ENCODE measurements around the gene METTL8.

Gene METTL8, protein sequence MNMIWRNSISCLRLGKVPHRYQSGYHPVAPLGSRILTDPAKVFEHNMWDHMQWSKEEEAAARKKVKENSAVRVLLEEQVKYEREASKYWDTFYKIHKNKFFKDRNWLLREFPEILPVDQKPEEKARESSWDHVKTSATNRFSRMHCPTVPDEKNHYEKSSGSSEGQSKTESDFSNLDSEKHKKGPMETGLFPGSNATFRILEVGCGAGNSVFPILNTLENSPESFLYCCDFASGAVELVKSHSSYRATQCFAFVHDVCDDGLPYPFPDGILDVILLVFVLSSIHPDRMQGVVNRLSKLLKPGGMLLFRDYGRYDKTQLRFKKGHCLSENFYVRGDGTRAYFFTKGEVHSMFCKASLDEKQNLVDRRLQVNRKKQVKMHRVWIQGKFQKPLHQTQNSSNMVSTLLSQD

DNA sequence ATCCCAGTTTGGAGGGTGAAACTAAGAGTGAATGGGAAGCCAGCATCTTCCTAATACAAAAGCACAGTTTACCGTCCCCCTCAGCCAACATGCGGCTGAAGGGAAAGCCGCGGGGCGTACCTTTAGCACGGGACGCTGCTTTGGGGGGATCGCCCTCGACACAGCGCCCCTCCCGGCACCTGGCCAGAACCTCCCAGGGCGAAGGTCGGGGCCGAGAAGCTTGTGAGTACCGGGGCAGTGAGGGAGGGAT is at the start of gene METTL8:
METTL8 (minus strand) TSS at position 228 of the 250 bp plus-strand sequence. CDS start 41,805 bp downstream, outside the sequence.
- Mint-ChIP-seq H3K27me3 (no peaks in the 10 kb centered on the region), H3K36me3 (peaks cover 23% of the 10 kb centered on the region), H3K27ac (peak within 1 kb of the TSS; percentile 99), H3K4me3 (peak within 1 kb of the TSS; percentile 98), H3K4me1 (ENCODE audit: low read depth) (peaks cover 52% of the 10 kb centered on the region), H3K9me3 (ENCODE audit: low read depth) (no peaks in the 10 kb centered on the region)

DNA sequence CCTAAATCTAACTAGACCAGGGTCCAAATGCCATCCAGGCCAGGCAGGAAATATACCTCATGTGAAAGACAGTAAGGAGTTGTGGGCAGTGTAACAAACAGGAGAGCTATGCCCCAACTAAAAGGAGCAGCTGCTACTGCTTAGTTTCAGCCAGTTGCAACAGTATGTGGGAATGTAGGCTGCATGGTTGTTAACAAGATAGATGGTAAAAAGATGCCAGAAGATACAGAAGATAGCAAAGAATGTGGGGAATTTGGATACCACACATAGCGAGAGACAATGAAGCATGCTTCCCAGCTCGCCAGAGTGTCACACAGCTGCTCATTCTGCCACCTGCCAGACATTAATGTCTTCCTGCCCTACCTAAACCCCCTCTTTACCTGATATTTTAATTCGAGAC is 49.1 kb upstream of the METTL8 start:
- Mint-ChIP-seq H3K4me3 (no peak overlapping the region), H3K27me3 (no peaks in the 10 kb centered on the region), H3K4me1 (ENCODE audit: low read depth) (peaks cover 10% of the 10 kb centered on the region), H3K27ac (no peak overlapping the region), H3K9me3 (ENCODE audit: low read depth) (peaks cover 1% of the 10 kb centered on the region), H3K36me3 (peaks cover 24% of the 10 kb centered on the region)

DNA sequence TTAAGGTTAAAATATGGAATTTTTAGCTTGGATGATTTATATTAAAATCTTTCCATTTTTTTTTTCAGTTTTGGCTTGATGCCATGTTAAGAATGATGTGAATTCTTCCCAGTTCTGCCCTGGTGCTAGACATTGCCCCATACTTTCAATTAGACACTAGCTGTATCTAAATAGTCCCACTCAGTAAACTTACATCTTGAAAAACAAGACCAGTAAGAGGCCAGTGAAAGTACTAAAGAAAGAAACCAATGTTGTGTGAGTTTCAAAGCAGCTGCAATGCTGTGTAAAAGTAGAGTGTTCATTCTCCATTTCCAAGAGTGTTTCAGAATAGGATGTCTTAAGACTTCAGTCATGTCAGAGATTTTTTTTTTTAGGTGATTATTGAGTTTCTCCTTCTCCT is 48.5 kb upstream of the METTL8 start:
- no peaks in the 10 kb centered on the region for H3K9me3 Mint-ChIP-seq (ENCODE audit: low read depth)
- H3K27ac Mint-ChIP-seq = no peak overlapping the region
- no peaks in the 10 kb centered on the region for H3K27me3 Mint-ChIP-seq
- peaks cover 10% of the 10 kb centered on the region for H3K4me1 Mint-ChIP-seq (ENCODE audit: low read depth)
- H3K4me3 Mint-ChIP-seq = no peak overlapping the region
- peaks cover 22% of the 10 kb centered on the region for H3K36me3 Mint-ChIP-seq

DNA sequence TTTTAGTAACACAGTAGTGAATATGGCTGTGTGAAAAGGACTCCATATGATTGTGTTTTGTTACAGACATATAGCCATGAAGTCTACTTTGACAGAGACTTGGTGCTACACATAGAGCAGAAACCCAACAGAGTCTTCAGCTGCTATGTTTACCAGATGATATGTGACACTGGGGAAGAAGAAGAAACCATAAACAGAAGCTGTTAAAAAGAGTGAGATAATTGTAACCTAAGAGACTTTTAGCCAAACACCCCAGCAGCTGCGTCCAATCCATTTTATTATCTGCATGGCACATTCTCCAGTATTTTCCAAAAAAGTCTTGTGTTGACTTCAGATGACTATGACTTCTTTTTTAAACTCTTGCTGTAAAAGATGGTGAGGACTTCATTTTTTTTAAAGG is 47.1 kb upstream of the METTL8 start:
- H3K27me3 Mint-ChIP-seq = no peaks in the 10 kb centered on the region
- peaks cover 12% of the 10 kb centered on the region for H3K36me3 Mint-ChIP-seq
- no peaks in the 10 kb centered on the region for H3K9me3 Mint-ChIP-seq (ENCODE audit: low read depth)
- no peak overlapping the region for H3K4me3 Mint-ChIP-seq
- H3K4me1 Mint-ChIP-seq (ENCODE audit: low read depth) = peaks cover 10% of the 10 kb centered on the region
- H3K27ac Mint-ChIP-seq = no peak overlapping the region

DNA sequence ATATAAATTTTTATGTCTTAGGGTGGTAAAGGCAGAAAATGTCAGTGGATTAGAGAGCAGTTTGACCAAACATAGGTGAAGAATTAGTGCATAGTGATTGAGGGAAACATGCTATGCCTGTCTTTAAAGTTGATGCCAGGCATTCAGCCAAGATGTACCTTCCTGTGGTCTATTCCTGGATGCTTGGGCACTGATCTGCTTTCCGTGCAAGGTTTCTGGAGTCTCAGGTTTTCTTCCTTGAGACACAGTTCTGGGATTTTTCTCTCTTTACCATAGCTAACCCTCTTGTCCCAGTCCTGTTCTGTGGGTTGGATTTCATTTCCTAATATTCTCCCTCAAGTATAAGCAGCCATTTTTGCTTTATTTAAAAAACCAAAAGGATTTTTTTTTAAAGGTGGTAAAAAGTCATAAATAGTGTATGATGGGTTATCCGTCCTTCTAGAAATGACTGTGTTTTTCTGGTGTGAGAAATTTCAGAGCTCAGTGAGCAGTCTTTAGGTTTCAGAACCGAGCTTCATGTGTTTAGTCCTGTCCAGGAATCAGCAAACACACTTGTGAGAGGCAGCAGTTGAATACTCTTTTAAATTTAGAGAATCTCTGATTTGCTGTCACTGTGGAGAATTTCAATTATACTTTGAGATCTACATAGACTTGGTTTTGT is 45.5 kb upstream of the METTL8 start:
- Mint-ChIP-seq H3K4me1 (ENCODE audit: low read depth) (peaks cover 2% of the 10 kb centered on the region), H3K27me3 (no peaks in the 10 kb centered on the region)

DNA sequence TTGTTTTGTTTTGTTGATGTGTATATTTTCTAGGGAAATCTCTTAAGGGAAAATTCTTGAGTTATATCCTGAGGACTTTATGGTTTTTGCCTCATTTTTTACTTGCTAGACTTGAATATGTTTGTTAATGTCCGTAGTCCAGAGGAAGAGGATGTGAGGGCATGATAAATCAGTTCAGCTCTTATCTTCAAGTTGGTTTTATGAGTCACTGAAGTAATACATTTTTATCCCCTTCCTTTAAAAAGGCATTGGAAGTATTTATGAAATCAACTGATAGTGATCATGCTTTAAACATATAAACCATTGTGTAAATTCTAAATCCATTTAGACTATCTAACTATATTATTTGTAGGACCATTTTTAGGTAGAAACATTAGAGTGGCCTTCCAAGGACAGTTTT is 44.6 kb upstream of the METTL8 start:
- no peaks in the 10 kb centered on the region for H3K27me3 Mint-ChIP-seq
- peaks cover 3% of the 10 kb centered on the region for H3K4me1 Mint-ChIP-seq (ENCODE audit: low read depth)
- peaks cover 16% of the 10 kb centered on the region for H3K36me3 Mint-ChIP-seq
- H3K27ac Mint-ChIP-seq = no peak overlapping the region
- no peaks in the 10 kb centered on the region for H3K9me3 Mint-ChIP-seq (ENCODE audit: low read depth)
- H3K4me3 Mint-ChIP-seq = no peak overlapping the region

More for the DNA sequence above, 45.5 kb upstream of the METTL8 start:
- Mint-ChIP-seq H3K9me3 (ENCODE audit: low read depth) (no peaks in the 10 kb centered on the region), H3K27ac (no peak overlapping the region), H3K36me3 (peaks cover 14% of the 10 kb centered on the region), H3K4me3 (no peak overlapping the region)

DNA sequence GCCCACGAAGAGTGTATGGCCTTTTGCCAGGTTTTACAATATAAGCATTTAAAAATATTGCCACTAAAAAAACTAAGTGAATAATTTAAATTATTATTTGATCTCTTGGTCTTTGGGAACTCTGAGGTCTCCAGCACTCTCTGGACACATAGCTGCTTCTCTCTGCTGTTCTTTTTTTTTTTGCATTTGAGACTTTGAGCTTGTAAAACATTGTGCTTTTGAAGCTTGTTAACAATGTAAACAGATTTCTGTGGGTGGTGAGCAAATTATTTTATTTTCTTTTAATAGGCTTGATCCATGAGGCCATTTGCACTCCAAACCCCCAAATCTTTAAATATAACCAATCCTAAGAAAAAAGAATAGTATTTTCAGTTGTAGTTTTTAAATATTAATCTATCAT is 42.2 kb upstream of the METTL8 start:
- H3K36me3 Mint-ChIP-seq = peaks cover 13% of the 10 kb centered on the region
- H3K4me1 Mint-ChIP-seq (ENCODE audit: low read depth) = peaks cover 3% of the 10 kb centered on the region
- no peaks in the 10 kb centered on the region for H3K9me3 Mint-ChIP-seq (ENCODE audit: low read depth)
- H3K27ac Mint-ChIP-seq = no peak overlapping the region
- no peak overlapping the region for H3K4me3 Mint-ChIP-seq
- H3K27me3 Mint-ChIP-seq = no peaks in the 10 kb centered on the region

DNA sequence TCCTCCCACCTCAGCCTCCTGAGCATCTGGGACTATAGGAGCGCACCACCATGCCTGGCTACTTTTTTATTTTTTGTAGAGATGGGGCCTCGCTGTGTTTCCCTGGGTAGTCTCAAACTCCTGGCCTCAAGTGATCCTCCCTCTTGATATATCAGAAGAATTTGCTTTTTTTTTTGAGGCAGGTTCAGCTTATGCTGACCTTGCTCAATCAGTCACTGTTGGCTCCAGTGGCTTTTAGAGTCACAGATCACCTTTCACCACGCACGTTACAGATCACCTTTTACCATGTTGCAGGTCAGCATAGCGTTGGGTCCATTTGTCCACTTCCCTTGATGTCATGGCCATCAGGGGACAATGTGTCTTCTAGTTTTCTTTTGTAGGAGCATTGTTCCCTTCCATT is 36.3 kb upstream of the METTL8 start:
- H3K4me3 Mint-ChIP-seq = no peak overlapping the region
- no peaks in the 10 kb centered on the region for H3K9me3 Mint-ChIP-seq (ENCODE audit: low read depth)
- no peak overlapping the region for H3K27ac Mint-ChIP-seq
- H3K36me3 Mint-ChIP-seq = peaks cover 22% of the 10 kb centered on the region
- peaks cover 3% of the 10 kb centered on the region for H3K4me1 Mint-ChIP-seq (ENCODE audit: low read depth)
- no peaks in the 10 kb centered on the region for H3K27me3 Mint-ChIP-seq

DNA sequence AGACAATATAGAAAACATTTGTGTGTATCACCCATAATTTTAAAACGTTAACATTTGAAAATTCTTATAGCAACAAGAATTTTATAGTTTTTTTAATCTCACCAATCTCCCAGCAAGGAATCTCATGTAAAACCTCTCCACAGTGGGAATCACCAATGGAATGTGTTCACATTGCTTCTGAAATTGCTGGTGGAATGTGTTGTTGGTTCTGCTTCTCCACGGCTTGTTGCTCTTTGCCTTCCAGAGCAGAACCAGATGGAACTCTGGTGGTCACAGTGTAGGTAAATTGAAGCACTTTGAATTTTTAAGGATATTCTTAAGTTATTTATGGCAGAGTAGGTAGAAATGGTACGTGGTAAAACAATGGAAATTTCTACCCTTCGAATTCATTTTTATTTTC is 35.4 kb upstream of the METTL8 start:
- H3K27ac Mint-ChIP-seq = no peak overlapping the region
- H3K36me3 Mint-ChIP-seq = peaks cover 17% of the 10 kb centered on the region
- no peak overlapping the region for H3K4me3 Mint-ChIP-seq
- no peaks in the 10 kb centered on the region for H3K4me1 Mint-ChIP-seq (ENCODE audit: low read depth)
- H3K27me3 Mint-ChIP-seq = no peaks in the 10 kb centered on the region
- H3K9me3 Mint-ChIP-seq (ENCODE audit: low read depth) = no peaks in the 10 kb centered on the region

DNA sequence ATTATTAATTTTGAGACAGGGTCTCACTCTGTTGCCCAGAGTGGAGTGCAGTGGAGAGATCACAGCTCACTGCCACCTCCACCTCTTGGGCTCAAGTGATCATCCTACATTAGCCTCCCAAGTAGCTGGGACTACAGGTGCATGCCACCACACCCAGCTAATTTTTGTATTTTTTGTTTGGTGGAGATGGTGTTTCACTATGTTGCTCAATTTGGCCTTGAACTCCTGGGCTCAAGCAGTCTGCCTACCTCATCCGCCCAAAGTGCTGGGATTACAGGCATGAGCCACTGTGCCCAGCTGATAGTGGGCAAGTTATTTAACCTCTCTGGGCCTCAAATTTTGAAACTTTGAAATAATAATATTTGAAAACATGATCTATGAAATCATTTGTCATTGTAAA is 26.7 kb upstream of the METTL8 start:
- no peak overlapping the region for H3K27ac Mint-ChIP-seq
- peaks cover 5% of the 10 kb centered on the region for H3K4me1 Mint-ChIP-seq (ENCODE audit: low read depth)
- H3K27me3 Mint-ChIP-seq = no peaks in the 10 kb centered on the region
- no peaks in the 10 kb centered on the region for H3K9me3 Mint-ChIP-seq (ENCODE audit: low read depth)
- H3K4me3 Mint-ChIP-seq = no peak overlapping the region
- H3K36me3 Mint-ChIP-seq = peaks cover 20% of the 10 kb centered on the region

DNA sequence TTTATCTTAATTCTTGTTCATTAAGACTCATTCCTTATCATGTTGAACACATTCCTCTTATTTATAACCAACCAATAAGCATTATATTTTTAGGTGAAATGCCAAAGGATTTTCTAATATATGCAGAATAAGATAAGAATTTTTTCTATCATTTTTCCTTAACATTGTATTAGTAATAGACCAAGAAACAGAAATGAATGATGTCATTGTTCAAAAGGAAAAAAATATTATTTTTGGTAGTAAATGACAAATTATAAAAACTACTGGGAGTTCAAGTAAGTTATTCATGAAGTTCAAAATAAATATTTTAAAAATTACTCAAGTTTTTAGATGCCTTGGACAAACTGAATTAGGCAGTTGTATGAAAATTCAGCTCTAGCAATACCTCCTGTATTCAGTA is 25.7 kb upstream of the METTL8 start:
- peaks cover 7% of the 10 kb centered on the region for H3K4me1 Mint-ChIP-seq (ENCODE audit: low read depth)
- H3K4me3 Mint-ChIP-seq = no peak overlapping the region
- no peaks in the 10 kb centered on the region for H3K9me3 Mint-ChIP-seq (ENCODE audit: low read depth)
- H3K36me3 Mint-ChIP-seq = peaks cover 25% of the 10 kb centered on the region
- H3K27me3 Mint-ChIP-seq = no peaks in the 10 kb centered on the region
- H3K27ac Mint-ChIP-seq = no peak overlapping the region

DNA sequence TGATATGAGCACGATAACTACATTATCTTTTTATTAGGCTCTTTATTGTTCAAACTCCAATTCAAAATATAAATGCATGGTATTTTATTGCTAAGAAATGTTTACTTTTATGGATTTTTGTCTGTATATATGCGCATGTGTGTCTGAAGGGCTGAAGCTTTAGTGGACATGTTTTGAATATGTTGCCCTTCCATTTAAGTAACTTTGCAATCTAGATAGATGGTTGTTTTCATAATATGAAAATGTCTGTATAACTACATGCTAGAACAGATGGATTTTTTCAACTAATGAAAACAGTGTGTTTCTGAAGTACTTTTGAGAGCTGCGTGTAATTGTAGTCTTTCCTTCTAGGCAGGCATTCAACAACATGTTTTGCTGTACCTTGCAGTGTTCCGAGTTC is 19.0 kb upstream of the METTL8 start:
- Mint-ChIP-seq H3K4me1 (ENCODE audit: low read depth) (peaks cover 8% of the 10 kb centered on the region), H3K4me3 (no peak overlapping the region), H3K27me3 (no peaks in the 10 kb centered on the region), H3K36me3 (peaks cover 23% of the 10 kb centered on the region), H3K27ac (no peak overlapping the region), H3K9me3 (ENCODE audit: low read depth) (no peaks in the 10 kb centered on the region)

DNA sequence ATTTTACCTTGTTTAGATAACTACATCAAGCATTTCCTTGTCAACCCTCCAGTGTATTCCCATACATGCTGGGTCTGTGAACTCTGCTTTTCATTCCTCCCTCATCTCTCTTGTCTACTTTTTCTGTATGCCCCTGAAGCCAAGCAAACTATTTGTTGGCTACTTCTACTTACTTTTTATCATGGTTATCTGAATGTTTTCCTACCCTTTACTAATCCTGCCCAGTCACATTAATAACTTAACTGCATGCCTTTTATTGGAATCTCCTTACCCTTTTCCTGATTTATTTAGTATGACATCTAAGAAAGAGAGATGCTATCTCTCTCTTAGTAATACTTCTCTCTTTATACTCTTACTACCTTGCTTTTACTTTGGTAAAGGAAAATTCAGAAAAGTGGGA is 17.3 kb upstream of the METTL8 start:
- no peak overlapping the region for H3K27ac Mint-ChIP-seq
- no peak overlapping the region for H3K4me3 Mint-ChIP-seq
- H3K36me3 Mint-ChIP-seq = peaks cover 18% of the 10 kb centered on the region
- peaks cover 9% of the 10 kb centered on the region for H3K4me1 Mint-ChIP-seq (ENCODE audit: low read depth)
- H3K9me3 Mint-ChIP-seq (ENCODE audit: low read depth) = no peaks in the 10 kb centered on the region
- no peaks in the 10 kb centered on the region for H3K27me3 Mint-ChIP-seq

DNA sequence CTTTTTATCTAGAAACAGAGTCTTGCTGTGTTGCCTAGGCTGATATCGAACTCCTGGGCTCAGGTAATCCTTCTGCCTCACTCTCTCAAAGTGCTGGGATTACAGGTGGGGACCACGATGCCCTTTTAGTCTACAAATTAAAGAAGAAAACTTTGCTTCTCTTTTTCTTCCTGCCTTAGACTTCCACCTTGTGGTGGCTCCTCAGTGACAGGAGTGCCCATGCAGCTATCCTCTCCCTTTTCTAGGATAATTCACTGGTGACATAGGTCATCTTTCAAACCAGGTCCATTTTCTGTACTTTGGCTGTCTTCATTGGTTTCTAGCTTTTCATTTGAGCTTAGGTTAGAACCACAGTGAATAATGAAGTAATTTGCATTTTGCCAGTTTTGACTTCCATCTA is 13.9 kb upstream of the METTL8 start:
- Mint-ChIP-seq H3K36me3 (peaks cover 12% of the 10 kb centered on the region), H3K4me3 (no peak overlapping the region), H3K27me3 (no peaks in the 10 kb centered on the region), H3K27ac (no peak overlapping the region), H3K4me1 (ENCODE audit: low read depth) (peaks cover 2% of the 10 kb centered on the region), H3K9me3 (ENCODE audit: low read depth) (no peaks in the 10 kb centered on the region)

DNA sequence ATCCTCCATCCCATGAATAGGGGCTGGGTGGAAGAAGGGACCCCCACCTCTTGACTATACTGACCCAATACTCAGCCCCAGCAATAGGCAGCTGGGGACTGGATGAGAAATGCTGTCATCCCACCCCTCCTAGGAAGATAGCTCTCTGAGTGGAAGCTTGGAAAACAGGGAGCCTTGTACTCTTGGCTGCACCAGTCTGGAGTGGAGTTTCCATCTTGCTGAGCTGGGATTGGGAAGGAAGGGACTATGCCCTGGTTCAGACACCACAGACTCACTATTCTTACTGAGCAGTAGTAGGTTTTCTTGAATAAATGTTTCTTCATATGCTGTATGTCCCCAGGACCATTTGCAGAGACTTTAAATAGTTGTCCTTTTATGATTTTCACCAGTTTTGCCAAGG is 7.7 kb upstream of the METTL8 start:
- H3K4me1 Mint-ChIP-seq (ENCODE audit: low read depth) = peaks cover 20% of the 10 kb centered on the region
- H3K27ac Mint-ChIP-seq = no peak overlapping the region
- H3K36me3 Mint-ChIP-seq = peaks cover 19% of the 10 kb centered on the region

DNA sequence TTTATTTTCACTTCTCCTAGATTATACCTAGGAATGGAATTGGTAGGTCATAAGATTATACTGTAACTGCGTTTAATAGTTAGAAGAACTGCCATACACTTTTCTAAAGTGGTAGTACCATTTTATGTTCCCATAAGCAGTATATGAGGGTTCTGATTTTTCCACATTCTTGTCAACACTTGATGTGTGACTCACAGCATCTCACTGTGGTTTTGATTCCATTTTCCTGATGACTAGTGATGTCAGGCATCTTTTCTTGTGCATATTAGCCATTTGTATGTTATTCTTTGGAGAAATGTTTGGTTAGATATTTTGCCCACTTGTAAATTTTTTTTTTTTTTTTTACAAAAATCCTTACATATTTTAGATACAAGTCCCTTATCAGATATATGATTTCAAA is 2.5 kb upstream of the METTL8 start:
- Mint-ChIP-seq H3K36me3 (peaks cover 26% of the 10 kb centered on the region), H3K27ac (no peak overlapping the region), H3K9me3 (ENCODE audit: low read depth) (no peaks in the 10 kb centered on the region), H3K4me1 (ENCODE audit: low read depth) (peaks cover 57% of the 10 kb centered on the region), H3K4me3 (peak overlapping the region; percentile 93), H3K27me3 (no peaks in the 10 kb centered on the region)

More for the DNA sequence above, 7.7 kb upstream of the METTL8 start:
- Mint-ChIP-seq H3K27me3 (no peaks in the 10 kb centered on the region), H3K4me3 (no peak overlapping the region), H3K9me3 (ENCODE audit: low read depth) (no peaks in the 10 kb centered on the region)

All from activated naive CD8-positive, alpha-beta T cell (primary cell).